NB4 (cell line): ENCODE measurements around the gene CHD9NB.

Source experiments
- DNase-seq: peaks from one replicate; pipeline ENCODE4 v3.0.0; 2010; ENCODE audit warnings: low read depth
- H3K4me3 ChIP-seq: one replicate; pipeline ENCODE4 v1.5.1; 2011; ENCODE audit warnings: mild to moderate bottlenecking, low read depth, low read length, moderate library complexity
- MYC ChIP-seq: IDR thresholded peaks from 2 replicates; pipeline ENCODE4 v1.6.1; 2011; ENCODE audit warnings: low read depth, low read length
- POLR2A ChIP-seq: IDR thresholded peaks from 2 replicates; pipeline ENCODE4 v1.6.1; 2011; ENCODE audit warnings: mild to moderate bottlenecking; ENCODE audit not compliant: insufficient read length; ENCODE audit errors: extremely low read depth
- TF ChIP-seq, protein P1 (sequence below): IDR thresholded peaks from 2 replicates; pipeline ENCODE4 v1.6.1; 2011; ENCODE audit warnings: low read depth, low read length
- TF ChIP-seq, protein P2 (sequence below): IDR thresholded peaks from one replicate; pipeline ENCODE4 v1.5.1; 2012; ENCODE audit warnings: low read depth, low read length

CHD9NB gene

DNA sequence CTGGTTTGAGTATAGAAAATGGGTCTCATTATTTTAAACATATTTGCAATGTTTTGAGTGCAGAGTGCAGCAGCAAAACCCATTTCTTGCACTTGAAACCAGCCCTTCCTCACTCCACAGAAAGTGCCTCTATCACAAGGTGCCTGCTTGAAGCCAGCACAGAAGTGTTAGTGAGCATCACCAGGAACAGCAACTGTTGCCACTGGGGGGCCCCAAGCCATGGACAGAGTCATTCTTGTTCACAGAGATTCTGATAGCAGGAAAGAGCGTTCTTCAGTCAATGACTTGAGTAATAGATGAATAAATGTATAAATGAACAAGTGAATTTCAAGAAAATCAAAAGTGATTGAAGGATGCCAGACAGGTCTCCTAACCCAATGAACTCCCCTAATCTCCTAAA is 45.6 kb downstream of the CHD9NB start:
- DNase-seq = peak; percentile 11
- H3K4me3 ChIP-seq = no peak overlapping the region
- TF ChIP-seq, protein P1, sequence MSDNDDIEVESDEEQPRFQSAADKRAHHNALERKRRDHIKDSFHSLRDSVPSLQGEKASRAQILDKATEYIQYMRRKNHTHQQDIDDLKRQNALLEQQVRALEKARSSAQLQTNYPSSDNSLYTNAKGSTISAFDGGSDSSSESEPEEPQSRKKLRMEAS = no peak
- TF ChIP-seq MYC (no peak), POLR2A (no peak)
- TF ChIP-seq, protein P2, sequence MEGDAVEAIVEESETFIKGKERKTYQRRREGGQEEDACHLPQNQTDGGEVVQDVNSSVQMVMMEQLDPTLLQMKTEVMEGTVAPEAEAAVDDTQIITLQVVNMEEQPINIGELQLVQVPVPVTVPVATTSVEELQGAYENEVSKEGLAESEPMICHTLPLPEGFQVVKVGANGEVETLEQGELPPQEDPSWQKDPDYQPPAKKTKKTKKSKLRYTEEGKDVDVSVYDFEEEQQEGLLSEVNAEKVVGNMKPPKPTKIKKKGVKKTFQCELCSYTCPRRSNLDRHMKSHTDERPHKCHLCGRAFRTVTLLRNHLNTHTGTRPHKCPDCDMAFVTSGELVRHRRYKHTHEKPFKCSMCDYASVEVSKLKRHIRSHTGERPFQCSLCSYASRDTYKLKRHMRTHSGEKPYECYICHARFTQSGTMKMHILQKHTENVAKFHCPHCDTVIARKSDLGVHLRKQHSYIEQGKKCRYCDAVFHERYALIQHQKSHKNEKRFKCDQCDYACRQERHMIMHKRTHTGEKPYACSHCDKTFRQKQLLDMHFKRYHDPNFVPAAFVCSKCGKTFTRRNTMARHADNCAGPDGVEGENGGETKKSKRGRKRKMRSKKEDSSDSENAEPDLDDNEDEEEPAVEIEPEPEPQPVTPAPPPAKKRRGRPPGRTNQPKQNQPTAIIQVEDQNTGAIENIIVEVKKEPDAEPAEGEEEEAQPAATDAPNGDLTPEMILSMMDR = no peak

DNA sequence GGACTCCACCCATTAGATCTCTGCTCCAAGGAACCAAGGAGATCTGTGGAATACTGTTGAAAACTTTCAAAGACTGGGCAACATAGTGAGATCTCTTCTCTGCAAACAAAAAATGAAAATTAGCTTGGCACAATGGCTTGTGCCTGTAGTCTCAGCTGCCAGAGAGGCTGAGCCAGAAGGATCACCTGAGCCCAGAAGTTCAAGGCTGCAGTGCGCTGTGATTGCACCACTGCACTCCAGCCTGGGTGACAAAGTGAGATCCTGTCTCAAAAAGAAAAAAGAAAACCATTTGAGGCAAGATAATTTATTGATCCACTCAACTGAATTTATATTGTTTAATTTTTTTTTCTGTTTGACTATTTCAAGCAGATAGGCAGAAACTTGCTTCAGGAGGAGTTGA is 54.8 kb downstream of the CHD9NB start:
- TF ChIP-seq MYC = no peak
- TF ChIP-seq POLR2A = no peak
- TF ChIP-seq, protein P1 = no peak
- TF ChIP-seq, protein P2 = no peak
- DNase-seq = no peak
- no peak overlapping the region for H3K4me3 ChIP-seq

DNA sequence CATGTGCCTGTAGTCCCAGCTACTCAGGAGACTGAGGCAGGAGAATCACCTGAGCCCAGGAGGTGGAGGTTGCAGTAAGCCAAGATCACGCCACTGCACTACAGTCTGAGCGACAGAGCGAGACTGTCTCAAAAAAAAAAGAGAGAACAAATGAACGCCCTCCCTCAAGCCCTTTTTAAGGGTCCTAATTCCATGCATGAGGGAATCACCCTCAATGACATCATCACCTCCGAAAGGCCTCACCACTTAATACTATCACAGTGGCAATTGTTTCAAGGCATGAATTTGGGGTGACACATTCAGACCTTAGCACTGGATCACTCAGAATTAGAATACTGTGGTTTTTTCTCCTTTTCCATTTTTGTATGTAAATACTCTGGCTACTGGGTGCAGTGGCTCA is 57.8 kb downstream of the CHD9NB start:
- DNase-seq = no peak

DNA sequence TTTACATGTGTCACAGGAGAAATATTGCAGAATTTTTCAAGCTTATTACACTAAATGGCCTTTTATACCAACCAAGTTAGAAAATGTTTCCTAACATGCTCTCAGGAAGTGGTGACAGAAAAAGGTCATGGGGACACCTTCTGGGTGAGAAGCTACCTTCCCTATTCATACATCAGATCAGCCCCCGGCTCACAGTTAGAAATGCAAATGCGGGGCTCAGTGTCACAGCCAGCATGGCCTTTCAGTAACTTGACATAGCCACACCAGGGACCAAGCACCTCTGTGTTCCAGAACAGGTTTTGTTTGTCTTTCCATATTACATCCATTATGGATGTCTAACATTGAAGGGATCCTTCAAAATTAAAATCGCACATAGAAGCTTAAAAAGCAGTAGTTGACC is 59.5 kb downstream of the CHD9NB start:
- DNase-seq = peak; percentile 30
- H3K4me3 ChIP-seq = no peak overlapping the region
- TF ChIP-seq, protein P1 = no peak
- TF ChIP-seq, protein P2 = no peak

More for the DNA sequence above, 57.8 kb downstream of the CHD9NB start:
- TF ChIP-seq, protein P1 = no peak
- no peak for TF ChIP-seq POLR2A
- TF ChIP-seq MYC = no peak
- TF ChIP-seq, protein P2 = no peak
- no peak overlapping the region for H3K4me3 ChIP-seq

DNA sequence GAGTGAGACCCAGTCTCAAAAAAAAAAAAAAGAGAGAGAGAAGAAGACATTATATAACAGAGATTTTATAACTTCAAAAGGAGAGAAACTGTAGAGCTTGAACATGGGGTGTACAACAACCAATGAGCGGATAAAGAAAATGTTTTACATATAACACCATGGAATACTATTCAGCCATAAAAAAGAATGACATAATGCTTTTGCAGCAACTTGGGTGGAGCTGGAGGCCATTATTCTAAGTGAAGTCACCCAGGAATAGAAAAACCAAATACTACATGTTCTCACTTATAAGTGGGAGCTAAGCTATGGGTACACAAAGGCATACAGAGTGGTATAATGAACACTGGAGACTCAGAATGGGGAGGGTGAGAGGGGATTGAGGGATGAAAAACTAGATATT is 61.1 kb downstream of the CHD9NB start:
- no peak for DNase-seq
- H3K4me3 ChIP-seq = no peak overlapping the region

More for the DNA sequence above, 61.1 kb downstream of the CHD9NB start:
- TF ChIP-seq, protein P2 = no peak
- TF ChIP-seq MYC (no peak), POLR2A (no peak)
- TF ChIP-seq, protein P1 = no peak
